MM.1S (cell line): ENCODE data around the gene LGALS14.

Source experiments
- EZH2 ChIP-seq: fragments of 300-600 bp; sonication (generic); optimal IDR thresholded peaks from 2 replicates; pipeline ENCODE3; 2017; ENCODE audit warnings: low read depth, mild to moderate bottlenecking, antibody characterized with exemption, low read length, mixed read lengths
- EZH2phosphoT487 ChIP-seq: fragments of 300-600 bp; sonication (generic); IDR thresholded peaks from 2 replicates; pipeline ENCODE4 v1.6.1; 2018; ENCODE audit warnings: antibody characterized with exemption, low read length
- TF ChIP-seq, protein P1 (sequence below): fragments of 300-600 bp; sonication (generic); IDR thresholded peaks from 2 replicates; pipeline ENCODE4 v1.5.1; 2016; ENCODE audit warnings: antibody characterized with exemption, low read length, mixed read lengths

DNA sequence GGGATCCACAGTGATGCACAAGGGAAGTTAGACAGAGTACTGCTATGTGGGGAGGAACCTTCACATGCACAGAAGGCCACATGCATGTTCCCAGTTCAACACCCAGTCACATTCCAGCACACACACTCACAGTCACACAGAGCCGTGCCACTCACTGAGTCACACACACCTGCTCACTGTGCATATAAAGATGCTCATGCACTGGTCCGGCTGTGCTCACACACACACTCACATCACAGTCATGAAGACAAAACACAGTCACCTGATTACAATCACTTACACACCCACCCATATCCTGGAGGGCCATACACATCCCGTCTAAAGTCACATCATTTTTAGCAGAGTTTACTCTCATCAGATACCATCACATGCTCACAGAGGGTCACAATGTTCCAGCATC, 33.1 kb downstream of the LGALS14 start:
- TF ChIP-seq EZH2 (no peak), EZH2phosphoT487 (no peak)
- TF ChIP-seq, protein P1, sequence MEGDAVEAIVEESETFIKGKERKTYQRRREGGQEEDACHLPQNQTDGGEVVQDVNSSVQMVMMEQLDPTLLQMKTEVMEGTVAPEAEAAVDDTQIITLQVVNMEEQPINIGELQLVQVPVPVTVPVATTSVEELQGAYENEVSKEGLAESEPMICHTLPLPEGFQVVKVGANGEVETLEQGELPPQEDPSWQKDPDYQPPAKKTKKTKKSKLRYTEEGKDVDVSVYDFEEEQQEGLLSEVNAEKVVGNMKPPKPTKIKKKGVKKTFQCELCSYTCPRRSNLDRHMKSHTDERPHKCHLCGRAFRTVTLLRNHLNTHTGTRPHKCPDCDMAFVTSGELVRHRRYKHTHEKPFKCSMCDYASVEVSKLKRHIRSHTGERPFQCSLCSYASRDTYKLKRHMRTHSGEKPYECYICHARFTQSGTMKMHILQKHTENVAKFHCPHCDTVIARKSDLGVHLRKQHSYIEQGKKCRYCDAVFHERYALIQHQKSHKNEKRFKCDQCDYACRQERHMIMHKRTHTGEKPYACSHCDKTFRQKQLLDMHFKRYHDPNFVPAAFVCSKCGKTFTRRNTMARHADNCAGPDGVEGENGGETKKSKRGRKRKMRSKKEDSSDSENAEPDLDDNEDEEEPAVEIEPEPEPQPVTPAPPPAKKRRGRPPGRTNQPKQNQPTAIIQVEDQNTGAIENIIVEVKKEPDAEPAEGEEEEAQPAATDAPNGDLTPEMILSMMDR: no peak
